D721Med (cell line): Measurements from ENCODE around the gene BPIFA1.

Experiments used
- DNase-seq: peaks from one replicate; pipeline ENCODE4 v3.0.0; 2011; ENCODE audit warnings: low spot score; ENCODE audit not compliant: insufficient read length
- FAIRE-seq: peaks from 2 replicates; lab custom pipeline; 2011; peaks lifted over from hg19 to GRCh38; lab: Jason Lieb, UNC
- TF ChIP-seq, protein P1 (sequence below): IDR thresholded peaks from 2 replicates; pipeline ENCODE4 v1.5.1; 2012; ENCODE audit warnings: mild to moderate bottlenecking, control low read depth; ENCODE audit not compliant: insufficient read depth; ENCODE audit errors: missing control alignments

Gene BPIFA1

DNA sequence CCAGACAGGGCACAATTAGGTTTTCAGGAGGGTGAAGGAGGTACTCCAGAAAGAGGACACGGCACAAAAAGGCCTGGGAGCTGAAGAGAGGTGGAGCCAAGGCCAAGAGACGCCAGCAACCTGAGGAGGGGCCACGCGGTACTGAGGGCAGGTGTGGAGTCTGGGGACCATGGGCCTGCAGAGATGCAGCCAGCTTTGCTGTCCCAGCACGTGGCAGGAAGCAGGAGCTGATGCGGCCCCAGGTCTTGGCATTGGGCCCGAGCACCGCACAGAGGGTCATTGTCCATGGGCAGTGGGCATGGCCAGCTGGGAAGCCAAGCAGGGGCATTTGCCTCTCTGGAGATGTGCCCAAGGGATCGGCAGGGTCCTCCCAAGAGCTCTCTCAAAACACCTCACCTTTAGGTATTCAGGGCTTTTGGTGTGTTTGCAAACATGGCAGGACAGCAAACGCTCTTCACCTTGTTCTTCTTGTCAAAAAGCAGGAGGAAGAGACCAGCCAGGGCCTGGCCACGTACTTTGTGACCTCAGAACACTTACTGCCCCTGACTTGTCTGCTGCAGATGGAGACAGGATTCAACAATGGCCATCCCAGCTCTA is 45.9 kb downstream of the BPIFA1 start:
- DNase-seq, result no peak
- TF ChIP-seq, protein P1, sequence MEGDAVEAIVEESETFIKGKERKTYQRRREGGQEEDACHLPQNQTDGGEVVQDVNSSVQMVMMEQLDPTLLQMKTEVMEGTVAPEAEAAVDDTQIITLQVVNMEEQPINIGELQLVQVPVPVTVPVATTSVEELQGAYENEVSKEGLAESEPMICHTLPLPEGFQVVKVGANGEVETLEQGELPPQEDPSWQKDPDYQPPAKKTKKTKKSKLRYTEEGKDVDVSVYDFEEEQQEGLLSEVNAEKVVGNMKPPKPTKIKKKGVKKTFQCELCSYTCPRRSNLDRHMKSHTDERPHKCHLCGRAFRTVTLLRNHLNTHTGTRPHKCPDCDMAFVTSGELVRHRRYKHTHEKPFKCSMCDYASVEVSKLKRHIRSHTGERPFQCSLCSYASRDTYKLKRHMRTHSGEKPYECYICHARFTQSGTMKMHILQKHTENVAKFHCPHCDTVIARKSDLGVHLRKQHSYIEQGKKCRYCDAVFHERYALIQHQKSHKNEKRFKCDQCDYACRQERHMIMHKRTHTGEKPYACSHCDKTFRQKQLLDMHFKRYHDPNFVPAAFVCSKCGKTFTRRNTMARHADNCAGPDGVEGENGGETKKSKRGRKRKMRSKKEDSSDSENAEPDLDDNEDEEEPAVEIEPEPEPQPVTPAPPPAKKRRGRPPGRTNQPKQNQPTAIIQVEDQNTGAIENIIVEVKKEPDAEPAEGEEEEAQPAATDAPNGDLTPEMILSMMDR, result no peak
- no peak for FAIRE-seq

DNA sequence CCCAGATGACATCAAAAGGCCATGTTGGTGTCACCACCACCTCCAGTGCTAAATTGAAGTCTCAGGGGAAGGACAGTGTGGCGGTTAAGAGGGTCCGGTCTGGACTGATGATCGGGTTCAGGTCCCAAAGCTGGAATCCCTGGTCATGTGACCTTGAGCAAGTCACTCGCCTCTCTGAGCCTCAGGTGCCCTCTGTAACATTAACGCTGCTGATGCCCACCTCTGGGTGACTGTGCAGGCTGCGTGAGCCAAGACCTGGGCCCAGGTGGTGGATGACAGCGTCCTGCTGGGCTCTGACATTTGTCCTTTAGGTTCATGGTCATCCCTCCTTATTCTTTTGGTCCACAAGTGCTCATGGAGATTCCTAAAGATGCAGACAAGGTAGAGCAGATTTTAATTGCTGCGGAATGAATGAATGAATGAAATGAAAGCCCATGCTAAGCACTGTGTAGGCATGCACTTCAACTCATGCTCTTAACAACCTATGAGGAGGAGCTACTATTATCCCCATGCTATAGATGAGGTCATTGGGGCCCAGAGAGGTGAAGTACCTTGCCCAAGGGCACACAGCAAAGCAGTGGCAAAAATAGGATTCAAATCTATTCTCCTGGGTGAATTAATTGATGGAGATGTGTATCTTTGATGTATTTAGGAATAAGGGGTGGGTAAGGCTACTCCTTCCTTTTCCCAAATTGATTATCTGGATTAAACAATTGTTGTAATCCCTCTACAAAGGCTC is 46.6 kb downstream of the BPIFA1 start:
- TF ChIP-seq, protein P1, result no peak
- no peak for FAIRE-seq

DNA sequence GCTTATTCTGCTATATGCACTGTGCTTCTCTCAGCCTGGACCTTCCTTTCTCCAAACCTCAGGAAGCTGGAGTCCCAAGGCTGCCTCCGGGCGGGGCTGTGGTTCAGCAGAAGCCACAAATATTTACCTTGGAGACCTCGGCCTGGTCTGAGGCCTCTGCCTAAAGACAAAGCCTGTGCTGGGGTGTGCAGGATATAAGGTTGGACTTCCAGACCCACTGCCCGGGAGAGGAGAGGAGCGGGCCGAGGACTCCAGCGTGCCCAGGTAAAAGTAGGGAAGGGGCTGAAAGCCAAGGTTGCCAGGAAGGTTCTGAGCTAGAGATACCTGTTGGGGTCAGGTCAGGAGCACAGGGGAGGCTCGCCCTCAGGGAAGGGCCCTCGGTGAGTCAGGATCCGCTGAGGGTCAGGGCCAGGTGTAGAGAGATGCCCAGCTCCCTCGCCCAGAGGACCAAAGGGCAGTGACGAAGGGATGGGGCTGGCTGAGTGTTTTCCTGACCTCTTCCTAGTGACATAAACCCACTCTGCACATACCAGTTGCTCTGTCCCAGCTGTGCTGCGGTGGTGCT is 47.3 kb downstream of the BPIFA1 start, which contains the start of gene BPIFB1:
Gene BPIFB1 (plus strand): TSS at position 224 of the 565 bp plus-strand sequence. CDS start 2,860 bp downstream, outside the sequence.
- DNase-seq, result no peak
- FAIRE-seq, result no peak
- TF ChIP-seq, protein P1, result no peak

More for the DNA sequence above, 46.6 kb downstream of the BPIFA1 start:
- no peak for DNase-seq

DNA sequence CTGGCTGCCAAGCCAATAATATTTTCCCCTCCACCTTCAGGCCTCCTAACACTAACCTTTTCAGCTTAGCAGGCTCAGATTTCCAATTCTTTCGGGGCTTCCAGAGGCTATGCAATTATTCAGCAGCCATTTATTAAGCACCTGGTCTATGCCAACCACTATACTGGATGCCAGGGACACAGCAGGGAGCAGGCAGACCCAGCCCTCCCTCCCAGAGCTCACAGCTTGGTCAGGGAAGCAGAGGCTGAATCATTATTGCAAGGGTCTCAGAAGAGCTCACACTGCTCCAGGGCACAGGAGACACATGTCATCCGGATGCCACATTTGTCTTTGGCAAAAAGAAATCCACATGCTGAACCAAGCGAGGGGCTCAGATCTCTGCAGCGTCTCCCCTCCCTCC is 48.5 kb downstream of the BPIFA1 start:
- no peak for DNase-seq
- TF ChIP-seq, protein P1, result no peak
- FAIRE-seq, result no peak

DNA sequence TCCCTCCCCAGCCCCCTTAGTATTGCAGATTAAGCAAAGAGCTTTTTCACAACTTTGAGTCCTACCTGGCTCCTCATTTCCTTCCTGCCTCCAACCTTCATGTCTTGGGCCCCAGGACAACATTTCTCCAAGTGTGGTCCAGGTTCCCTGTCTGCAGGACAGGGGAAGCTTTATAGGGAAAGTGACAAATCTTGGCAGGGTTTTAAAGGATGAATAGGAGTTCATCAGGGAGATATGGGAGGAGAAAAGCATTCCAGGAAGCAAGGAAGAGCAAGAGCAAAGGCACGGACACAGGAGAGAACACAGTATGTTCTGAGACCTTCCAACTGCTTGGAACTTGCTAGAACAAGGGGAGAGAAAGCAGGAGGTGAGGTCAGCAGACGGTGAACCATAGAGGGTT is 49.1 kb downstream of the BPIFA1 start:
- TF ChIP-seq, protein P1, result no peak
- DNase-seq (no peak), FAIRE-seq (no peak)

DNA sequence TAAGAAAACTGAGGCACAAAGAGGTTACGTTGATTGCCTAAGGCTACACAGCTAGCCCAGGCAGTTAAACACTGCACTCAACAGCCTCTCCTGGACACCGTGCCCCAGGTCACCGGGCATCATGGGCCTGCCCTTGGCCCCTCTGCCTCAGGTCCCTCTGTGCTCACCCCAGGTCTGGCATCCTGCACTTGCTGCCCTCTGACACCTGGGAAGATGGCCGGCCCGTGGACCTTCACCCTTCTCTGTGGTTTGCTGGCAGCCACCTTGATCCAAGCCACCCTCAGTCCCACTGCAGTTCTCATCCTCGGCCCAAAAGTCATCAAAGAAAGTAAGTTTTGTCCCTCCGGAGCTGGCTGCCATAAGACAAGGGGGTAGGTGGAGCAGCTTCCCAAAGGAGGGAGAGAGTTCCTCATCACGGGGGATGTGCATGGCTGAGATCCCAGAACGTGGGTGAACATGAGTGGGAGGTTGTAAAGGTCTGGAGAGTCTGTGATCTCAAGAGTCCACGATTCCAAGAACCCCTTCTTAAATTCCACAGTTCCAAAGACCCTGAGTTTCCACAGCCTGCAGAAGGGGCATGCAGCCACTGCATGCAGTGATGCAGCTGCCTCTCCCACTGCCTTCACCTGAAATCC is 50.2 kb downstream of the BPIFA1 start:
- FAIRE-seq (no peak), DNase-seq (no peak)
- TF ChIP-seq, protein P1, result no peak
